Endothelial cell (in vitro differentiated cells): Measurements from ENCODE around the gene LIN28B. TPM values are rescaled to one million over a fixed set of nuclear protein-coding genes. Genes with fewer than 3 reads are reported as not detected.
"Not testable (repeated sequence)": the region's sequence is repeated elsewhere in the genome, so short reads cannot be mapped to it uniquely, and the experiment has no call there.

Experiments
- DNase-seq: peaks from one replicate; pipeline ENCODE4 v3.0.0; 2021; ENCODE audit warnings: low spot score
- H3K27ac Mint-ChIP-seq: one replicate; pipeline ENCODE4 v1.8.0; 2021; ENCODE audit warnings: mixed read lengths, inconsistent platforms; ENCODE audit not compliant: unreplicated experiment
- H3K27me3 Mint-ChIP-seq: one replicate; pipeline ENCODE4 v1.8.0; 2021; ENCODE audit warnings: mild to moderate bottlenecking, moderate library complexity, mixed read lengths, inconsistent platforms; ENCODE audit not compliant: unreplicated experiment
- H3K36me3 Mint-ChIP-seq: one replicate; pipeline ENCODE4 v1.8.0; 2021; ENCODE audit warnings: mild to moderate bottlenecking, low read depth, mixed read lengths, inconsistent platforms; ENCODE audit not compliant: unreplicated experiment
- H3K4me1 Mint-ChIP-seq: one replicate; pipeline ENCODE4 v1.8.0; 2021; ENCODE audit warnings: mild to moderate bottlenecking, mixed read lengths, inconsistent platforms; ENCODE audit not compliant: unreplicated experiment
- H3K4me3 Mint-ChIP-seq: one replicate; pipeline ENCODE4 v1.8.0; 2021; ENCODE audit warnings: mild to moderate bottlenecking, mixed read lengths, inconsistent platforms; ENCODE audit not compliant: unreplicated experiment
- H3K9me3 Mint-ChIP-seq: one replicate; pipeline ENCODE4 v1.8.0; 2021; ENCODE audit warnings: mixed read lengths, inconsistent platforms; ENCODE audit not compliant: unreplicated experiment
- CTCF ChIP-seq: fragments of 200-600 bp; sonication (generic); IDR thresholded peaks from one replicate; pipeline ENCODE4 v1.5.0; 2021; ENCODE audit warnings: antibody characterized with exemption; ENCODE audit not compliant: unreplicated experiment
- total RNA-seq: library from RNA; stranded (reverse); fragmentation: NEBNext Ultra II Directional; extraction: Animal tissue kit (Norgen Biotek cat#: 25700); gene quantifications from one replicate; pipeline ENCODE4 v1.2.1, GENCODE V29; 2021; ENCODE audit not compliant: unreplicated experiment

LIN28B gene
- total RNA-seq, 1 donor from 2014 or later: 36.9 TPM

- DNase-seq: no peak
- Mint-ChIP-seq H3K27me3 (no peaks in the 10 kb centered on the region), H3K27ac (no peak overlapping the region)
Measured at GRCh38 chr6:104986625-104987024, 29.7 kb downstream of the LIN28B start.

DNA sequence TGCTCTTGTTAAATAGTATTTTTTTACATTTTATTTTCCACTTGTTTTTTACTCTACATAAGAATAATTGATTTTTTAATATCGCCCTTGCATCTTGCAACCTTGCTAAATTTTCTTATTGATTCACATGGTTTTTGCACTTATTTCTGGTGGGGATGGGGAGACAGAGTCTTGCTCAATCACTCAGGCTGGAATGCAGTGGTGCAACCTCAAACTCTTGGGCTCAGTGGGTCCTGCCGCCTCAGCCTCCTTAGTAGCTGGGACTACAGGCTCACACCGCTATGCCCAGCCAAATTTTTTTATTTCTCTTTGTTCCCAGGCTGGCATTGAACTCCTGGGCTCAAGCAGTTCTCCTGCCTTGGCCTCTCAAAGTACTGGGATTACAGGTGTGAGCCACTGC is 30.3 kb downstream of the LIN28B start:
- no peak overlapping the region for H3K27ac Mint-ChIP-seq
- H3K27me3 Mint-ChIP-seq: no peaks in the 10 kb centered on the region
- H3K4me3 Mint-ChIP-seq: no peak overlapping the region
- DNase-seq: no peak
- peaks cover 12% of the 10 kb centered on the region for H3K36me3 Mint-ChIP-seq
- TF ChIP-seq CTCF: no peak
- no peaks in the 10 kb centered on the region for H3K9me3 Mint-ChIP-seq
- H3K4me1 Mint-ChIP-seq: no peaks in the 10 kb centered on the region

More at GRCh38 chr6:104986625-104987024, 29.7 kb downstream of the LIN28B start:
- H3K36me3 Mint-ChIP-seq: peaks cover 10% of the 10 kb centered on the region
- no peaks in the 10 kb centered on the region for H3K9me3 Mint-ChIP-seq
- no peak overlapping the region for H3K4me3 Mint-ChIP-seq
- no peaks in the 10 kb centered on the region for H3K4me1 Mint-ChIP-seq
- TF ChIP-seq CTCF: no peak

- no peak overlapping the region for H3K27ac Mint-ChIP-seq
- no peak for DNase-seq
- H3K9me3 Mint-ChIP-seq: no peaks in the 10 kb centered on the region
- peaks cover 19% of the 10 kb centered on the region for H3K36me3 Mint-ChIP-seq
- TF ChIP-seq CTCF: no peak
- H3K4me1 Mint-ChIP-seq: no peaks in the 10 kb centered on the region
- H3K4me3 Mint-ChIP-seq: no peak overlapping the region
- peaks cover 1% of the 10 kb centered on the region for H3K27me3 Mint-ChIP-seq
Measured at GRCh38 chr6:104990085-104990484, 33.2 kb downstream of the LIN28B start.

- not testable (repeated sequence) for H3K27me3 Mint-ChIP-seq, DNase-seq, H3K4me3 Mint-ChIP-seq, H3K27ac Mint-ChIP-seq, H3K9me3 Mint-ChIP-seq, H3K4me1 Mint-ChIP-seq
- peaks cover 14% of the 10 kb centered on the region for H3K36me3 Mint-ChIP-seq
Measured at GRCh38 chr6:104991062-104991461, 34.2 kb downstream of the LIN28B start.

GRCh38 chr6:104993576-104993975 is 36.7 kb downstream of the LIN28B start:
- not testable (repeated sequence) for H3K27ac Mint-ChIP-seq, H3K4me3 Mint-ChIP-seq, H3K9me3 Mint-ChIP-seq, DNase-seq, H3K27me3 Mint-ChIP-seq, H3K4me1 Mint-ChIP-seq, H3K36me3 Mint-ChIP-seq

- Mint-ChIP-seq H3K4me3 (no peak overlapping the region), H3K27ac (no peak overlapping the region), H3K36me3 (peaks cover 9% of the 10 kb centered on the region), H3K4me1 (no peaks in the 10 kb centered on the region), H3K9me3 (no peaks in the 10 kb centered on the region), H3K27me3 (peaks cover 1% of the 10 kb centered on the region)
- DNase-seq: no peak
- TF ChIP-seq CTCF: no peak
Measured at GRCh38 chr6:104995989-104996617, 39.2 kb downstream of the LIN28B start.
